GM21576 (cell line): ENCODE results near the gene PHPT1.
A peak's percentile ranks its signal among the peaks of the same experiment; 100 is the strongest.
"Not testable (repeated sequence)": the region's sequence is repeated elsewhere in the genome, so short reads cannot be mapped to it uniquely, and the experiment has no call there.

ENCODE experiments used
- ATAC-seq: cut with Tn5 transposase; IDR thresholded peaks from one replicate; pipeline ENCODE4 v1.9.1; 2021; ENCODE audit warnings: mild to moderate bottlenecking, moderate library complexity; ENCODE audit not compliant: unreplicated experiment

PHPT1 gene

DNA sequence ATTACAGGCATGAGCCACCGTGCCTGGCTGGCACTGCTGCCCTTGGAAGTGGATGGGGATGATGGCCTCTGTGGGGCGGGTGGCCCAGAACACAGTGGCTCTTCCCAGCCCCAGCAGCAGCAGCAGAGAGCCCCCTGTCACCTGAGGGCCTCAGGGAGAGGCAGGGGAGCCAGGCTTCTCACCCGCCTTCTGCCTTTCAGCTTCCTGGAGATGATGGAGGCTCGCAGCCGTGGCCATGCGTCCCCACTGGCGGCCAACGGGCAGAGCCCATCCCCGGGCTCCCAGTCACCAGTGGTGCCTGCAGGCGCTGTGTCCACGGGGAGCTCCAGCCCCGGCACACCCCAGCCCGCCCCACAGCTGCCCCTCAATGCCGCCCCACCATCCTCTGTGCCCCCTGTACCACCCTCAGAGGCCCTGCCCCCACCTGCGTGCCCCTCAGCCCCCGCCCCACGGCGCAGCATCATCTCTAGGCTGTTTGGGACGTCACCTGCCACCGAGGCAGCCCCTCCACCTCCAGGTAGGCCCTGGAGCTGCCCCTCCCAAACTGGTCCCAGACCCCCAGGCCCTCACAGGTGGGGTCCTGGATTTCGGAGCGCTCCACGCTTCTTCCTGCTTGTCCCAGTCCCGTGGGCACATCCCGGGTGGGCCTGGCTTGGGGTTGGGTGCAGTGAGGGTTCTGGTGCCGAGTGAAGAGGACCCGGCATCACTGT lies 11.9 kb upstream of the PHPT1 start:
- ATAC-seq, result no peak

DNA sequence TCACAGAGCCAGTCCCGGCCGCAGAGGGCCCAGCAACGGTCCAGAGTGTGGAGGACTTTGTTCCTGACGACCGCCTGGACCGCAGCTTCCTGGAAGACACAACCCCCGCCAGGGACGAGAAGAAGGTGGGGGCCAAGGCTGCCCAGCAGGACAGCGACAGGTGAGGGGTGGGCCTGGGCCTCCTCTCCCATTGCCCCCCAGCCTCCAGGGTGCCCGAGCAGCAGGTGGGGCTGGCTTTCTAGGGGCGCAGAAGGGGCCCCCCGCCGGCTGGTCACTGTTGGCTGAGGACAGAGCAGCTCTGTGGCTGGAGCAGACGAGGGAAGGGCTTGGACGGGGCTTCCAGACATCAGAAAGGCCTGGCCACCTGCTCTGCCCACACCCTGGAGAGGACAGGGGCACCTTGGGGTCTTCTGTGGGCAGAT lies 11.3 kb upstream of the PHPT1 start:
- ATAC-seq, result not testable (repeated sequence)

DNA sequence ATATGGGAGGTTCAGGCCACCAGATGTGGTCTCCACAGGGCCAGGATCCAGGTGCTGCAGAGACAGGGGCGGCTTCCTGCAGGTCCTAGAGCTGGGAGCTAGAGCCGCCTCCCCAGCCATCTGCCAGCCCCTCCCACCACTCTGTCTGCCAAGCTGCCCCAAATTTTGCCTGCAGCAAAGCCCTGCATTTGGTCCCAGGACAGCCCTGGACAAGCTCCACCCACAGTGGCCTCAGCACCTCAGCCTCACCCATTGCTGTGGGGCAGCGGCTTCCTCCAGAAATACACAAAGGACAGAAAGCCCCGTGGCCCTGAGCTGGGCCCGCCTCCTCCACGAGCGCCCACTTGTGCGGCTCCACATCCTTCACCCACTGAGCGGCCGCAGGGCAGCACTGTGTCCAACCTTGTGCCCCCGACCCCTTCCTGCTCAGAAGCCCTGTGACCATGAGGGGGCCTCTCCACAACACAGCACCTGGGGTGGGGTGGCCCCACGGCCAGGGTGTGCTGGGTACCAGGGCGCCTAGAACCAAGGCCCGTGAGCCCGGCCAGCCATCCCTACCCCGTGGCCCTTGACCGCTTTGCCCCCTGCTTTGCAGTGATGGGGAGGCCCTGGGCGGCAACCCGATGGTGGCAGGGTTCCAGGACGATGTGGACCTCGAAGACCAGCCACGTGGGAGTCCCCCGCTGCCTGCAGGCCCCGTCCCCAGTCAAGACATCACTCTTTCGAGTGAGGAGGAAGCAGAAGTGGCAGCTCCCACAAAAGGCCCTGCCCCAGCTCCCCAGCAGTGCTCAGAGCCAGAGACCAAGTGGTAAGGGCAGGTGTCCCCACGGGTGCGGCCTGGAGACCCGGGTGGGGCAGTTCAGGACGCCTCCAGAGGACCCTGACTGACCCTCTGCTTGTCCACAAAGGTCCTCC lies 10.6 kb upstream of the PHPT1 start:
- no peak for ATAC-seq

DNA sequence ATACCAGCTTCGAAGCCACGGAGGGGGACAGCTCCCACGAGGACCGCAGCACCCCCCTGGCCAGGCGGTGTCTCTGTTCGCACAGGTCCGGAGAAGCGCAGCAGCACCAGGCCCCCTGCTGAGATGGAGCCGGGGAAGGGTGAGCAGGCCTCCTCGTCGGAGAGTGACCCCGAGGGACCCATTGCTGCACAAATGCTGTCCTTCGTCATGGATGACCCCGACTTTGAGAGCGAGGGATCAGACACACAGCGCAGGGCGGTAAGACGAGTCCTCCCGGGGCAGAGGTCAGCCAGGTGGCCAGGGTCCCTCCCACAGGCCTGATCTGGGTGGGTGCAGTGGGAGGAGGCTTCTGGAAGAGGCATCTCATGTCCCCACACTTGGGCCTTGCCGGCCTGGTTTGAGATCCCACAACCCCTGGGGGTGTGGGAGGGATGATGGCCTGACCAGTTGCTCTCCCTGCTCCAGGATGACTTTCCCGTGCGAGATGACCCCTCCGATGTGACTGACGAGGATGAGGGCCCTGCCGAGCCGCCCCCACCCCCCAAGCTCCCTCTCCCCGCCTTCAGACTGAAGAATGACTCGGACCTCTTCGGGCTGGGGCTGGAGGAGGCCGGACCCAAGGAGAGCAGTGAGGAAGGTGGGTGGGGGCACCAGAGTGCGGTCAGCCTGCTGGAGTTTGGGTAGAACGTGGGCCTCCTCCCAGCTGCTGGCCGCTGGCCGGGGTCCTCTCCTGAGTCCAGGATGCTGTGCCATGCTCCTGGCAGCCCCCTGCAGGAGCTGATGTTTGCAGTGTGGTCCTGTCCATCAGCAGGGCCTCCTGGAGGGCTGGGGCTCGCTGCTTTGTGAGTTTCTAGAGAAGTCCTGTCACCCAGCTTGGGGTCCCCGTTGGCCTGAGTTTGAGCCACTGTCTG lies 9.7 kb upstream of the PHPT1 start:
- ATAC-seq, result no peak

DNA sequence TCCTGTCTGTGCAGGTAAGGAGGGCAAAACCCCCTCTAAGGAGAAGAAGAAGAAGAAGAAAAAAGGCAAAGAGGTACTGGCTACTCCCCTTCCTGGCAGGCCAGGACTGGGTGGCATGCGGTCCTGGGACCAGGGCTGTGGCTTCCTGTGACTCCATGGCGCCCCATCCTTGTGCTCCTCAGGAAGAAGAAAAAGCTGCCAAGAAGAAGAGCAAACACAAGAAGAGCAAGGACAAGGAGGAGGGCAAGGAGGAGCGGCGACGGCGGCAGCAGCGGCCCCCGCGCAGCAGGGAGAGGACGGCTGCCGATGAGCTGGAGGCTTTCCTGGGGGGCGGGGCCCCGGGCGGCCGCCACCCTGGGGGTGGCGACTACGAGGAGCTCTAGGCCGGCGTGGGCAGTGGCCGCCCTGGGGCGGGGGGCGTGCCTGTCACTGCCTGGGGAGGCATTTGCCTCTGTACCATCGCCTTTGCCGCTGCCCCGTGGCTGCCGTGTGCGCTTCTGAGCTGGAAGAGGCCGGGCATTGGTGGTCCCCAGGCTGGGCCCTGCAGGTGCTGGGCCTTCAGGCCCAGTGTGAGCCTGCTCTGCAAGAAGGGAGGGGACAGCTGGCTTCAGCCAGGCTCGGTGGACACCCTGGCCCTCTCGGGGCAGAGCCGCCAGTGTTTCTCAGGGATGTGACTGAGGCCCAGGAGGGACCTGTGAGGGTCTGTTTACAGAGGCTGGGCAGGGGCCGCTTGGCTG lies 8.9 kb upstream of the PHPT1 start:
- no peak for ATAC-seq

DNA sequence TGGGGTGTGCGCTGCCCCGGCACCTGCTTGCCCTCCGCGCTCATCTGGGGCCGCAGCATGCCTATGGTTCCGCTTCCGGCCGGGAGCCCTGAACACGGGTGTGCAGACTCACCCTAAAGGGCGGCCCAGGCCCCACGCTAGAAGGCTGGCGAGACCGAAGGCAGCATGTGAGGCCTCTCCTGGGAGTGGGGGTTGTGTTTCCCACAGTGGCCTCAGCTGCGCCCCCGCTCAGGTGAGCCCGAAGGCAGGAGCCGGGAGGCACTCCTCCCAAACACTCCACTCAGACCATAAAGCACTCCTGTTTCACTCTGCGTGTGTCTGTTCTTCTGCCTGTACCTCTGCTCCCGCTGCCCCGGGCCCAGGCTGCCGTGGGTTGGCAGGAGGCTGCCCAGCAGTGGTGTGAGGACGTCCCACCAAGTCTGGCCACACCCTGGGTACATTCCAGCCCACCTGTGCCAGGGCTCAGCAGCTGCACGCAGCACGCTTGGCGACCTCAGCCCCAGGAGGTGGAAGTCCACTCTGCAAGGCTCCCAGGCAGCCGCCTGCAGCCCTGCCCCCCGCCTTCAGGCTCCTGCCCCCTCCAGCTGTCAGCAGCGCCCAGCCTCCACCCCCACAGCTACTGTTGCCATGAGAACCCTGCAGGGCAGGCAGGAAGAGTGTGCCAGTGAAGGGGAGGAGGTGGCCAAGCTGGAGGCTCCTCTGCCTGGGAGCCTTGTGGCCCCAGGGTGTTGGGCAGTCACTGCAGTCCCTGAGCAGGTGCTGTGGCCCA lies 8.1 kb upstream of the PHPT1 start:
- ATAC-seq, result no peak

DNA sequence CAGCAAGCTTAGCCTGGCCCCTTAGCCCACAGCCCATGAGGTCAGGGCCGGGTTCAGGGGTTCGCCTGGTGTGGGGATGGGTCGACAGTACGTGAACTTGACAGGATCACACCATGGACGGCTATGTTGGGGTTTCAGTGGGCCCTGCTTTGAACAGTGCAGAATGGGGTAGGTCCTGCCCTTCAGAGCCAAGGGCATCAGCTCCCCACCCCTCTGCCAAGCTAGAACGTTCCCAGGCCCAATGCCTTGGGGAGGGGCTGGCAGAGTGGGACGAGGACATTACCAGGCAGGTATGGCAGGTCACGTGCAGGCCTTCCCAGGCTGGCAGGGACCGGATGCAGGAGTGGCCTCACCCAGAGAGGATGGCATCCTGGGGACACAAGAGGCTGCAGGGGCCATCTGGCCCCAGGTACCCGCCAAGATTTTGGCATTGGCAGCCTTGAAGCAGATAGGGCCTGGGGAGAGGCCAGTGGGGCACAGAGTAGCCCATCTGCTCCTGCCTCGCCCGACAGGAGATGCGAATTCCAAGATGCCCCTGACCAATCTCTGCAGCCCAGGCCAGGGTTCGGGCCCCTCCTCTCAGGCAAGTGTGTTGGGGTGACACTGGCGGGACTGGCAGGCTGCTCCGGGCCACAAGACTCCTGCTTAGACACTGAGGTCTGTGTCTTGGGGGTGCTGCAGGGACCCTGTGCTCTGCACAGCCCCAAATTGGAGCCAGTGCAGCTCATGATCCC lies 7.4 kb upstream of the PHPT1 start:
- ATAC-seq, result not testable (repeated sequence)

DNA sequence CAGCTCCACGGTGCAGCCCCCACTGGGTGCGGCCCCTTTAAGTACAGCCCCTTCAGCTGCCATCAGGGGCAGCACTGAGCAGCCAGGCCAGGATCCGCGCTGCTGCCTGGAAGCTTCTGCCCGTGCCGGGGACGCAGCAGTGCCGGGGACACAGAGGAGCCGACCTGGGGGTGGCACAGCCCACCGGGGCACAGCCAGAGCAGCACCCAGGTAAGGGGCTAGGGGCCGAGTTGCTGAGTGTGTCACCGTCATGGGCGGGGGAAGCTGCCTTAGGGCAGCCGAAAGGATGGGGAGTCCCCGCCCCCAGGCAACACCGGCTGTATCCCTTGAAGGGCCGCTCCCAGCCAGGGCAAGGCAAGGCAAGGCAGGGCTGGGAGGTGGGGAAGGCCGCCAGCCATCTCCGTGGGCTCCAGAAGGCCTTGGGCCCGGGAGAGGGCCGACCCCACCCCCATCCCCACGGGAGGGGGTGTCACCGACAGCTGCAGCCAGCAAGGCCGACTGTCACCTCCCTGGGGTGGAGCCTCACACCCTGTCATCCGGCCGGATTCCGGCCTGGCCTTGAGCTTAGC lies 6.7 kb upstream of the PHPT1 start, which contains the start of gene AJM1:
Gene AJM1 (plus strand): TSS at position 99 of the 569 bp plus-strand sequence. CDS start 1,937 bp downstream, outside the sequence.
- peak; percentile 60 for ATAC-seq

DNA sequence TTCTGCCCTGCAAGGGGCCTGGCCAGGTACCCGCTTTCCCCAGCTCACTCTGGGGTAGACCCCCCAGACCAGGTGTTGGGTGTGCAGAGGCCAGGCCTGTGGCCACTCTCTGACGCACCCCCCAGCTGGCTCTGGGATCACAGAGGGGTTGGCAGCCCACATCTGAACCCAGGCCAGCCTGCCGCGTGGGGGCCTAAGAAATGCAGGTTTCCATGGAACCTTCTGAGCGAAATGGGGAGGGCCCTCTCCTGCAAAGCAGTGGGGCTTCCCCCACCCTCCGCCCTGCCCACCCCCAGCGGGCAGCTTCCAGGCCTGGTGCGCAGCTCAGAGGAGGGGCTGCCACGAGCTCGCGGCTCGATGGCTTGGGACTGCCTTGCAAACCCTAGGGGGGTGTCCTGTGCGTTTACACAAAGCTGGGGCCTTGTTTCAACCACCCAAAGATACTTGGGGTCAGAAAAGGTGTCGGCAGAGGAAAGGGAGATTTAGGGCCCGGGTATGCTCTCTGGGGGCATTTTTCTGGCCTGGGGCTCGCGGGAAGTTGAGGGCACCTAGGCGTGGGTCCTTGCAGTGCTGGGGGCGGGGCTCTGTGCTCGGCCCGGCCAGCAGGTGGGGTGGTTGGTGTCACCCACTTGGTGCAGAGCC lies 5.9 kb upstream of the PHPT1 start:
- ATAC-seq, result not testable (repeated sequence)

DNA sequence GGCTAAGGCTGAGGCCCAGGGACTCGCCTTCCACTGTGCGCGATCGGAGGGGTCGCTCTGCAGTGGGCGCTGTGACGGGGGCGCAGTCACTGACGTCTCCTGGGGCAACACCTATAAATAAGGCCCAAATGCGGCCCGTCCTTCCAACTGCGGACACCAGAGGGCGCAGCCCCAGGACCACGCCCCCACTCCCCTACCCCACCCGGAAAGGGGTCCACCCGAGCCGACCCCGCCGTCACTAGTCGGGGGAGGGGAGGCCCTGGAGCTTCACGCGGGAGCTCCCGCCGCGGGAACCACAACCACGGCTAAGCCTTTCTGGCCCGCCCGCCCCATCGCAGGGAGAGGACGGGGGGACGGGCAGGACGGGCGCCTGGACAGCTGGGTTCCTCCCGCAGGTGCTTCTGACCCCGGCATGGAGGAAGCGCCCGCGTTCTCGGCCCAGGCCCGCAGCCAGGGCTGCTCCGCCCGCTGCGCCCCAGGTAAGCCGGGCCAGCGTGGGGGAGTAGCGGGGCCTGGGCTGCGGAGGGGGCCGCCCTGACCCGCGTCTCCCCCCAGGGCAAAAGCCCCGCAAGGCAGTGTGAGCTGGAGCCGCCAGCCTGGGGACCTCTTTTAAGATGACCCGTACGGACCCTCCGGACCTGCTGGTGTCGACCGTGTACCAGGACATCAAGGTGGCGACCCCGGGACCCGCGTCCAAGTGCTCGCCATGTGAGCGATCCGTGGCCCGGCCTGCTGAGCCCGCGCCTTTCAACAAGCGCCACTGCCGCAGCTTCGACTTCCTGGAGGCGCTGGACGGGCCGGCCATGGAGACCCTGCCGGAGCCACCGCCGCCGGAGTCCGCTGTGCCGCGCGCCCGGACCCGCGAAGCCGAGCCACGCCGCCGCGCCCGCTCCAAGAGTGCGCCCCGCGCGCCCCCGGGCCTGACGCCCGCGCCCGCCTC lies 5.1 kb upstream of the PHPT1 start:
- not testable (repeated sequence) for ATAC-seq

DNA sequence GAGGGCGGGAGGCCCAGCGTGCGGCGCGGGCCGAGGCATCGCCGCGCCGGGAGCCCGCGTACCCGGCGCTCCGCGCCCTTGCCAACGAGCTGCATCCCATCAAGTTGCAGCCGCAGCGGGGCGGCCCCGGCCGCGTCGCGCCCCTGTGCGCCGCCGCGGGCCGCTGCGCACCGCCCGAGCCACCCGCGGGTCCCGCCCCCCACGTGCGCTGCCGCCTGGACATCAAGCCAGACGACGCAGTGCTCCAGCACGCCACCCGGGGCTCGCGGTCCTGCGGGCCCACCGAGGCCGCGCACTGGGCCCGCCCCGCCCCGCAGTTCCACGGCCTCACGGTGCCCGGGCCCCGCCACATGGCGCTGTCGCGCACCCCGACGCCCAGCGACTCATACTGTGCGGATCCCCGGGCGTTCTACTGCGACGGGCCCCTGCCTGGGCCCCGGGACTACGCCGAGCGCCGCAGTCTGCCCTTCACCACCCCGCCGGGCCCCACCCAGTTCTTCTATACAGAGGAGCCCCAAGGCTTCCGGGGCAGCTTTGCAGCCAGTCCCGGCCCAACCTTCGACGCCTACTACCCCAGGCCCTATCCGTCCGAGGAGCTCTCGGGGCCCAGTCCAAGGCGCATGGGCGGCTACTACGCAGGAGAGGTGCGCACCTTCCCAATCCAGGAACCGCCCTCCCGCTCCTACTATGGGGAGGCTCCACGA lies 4.3 kb upstream of the PHPT1 start:
- no peak for ATAC-seq

DNA sequence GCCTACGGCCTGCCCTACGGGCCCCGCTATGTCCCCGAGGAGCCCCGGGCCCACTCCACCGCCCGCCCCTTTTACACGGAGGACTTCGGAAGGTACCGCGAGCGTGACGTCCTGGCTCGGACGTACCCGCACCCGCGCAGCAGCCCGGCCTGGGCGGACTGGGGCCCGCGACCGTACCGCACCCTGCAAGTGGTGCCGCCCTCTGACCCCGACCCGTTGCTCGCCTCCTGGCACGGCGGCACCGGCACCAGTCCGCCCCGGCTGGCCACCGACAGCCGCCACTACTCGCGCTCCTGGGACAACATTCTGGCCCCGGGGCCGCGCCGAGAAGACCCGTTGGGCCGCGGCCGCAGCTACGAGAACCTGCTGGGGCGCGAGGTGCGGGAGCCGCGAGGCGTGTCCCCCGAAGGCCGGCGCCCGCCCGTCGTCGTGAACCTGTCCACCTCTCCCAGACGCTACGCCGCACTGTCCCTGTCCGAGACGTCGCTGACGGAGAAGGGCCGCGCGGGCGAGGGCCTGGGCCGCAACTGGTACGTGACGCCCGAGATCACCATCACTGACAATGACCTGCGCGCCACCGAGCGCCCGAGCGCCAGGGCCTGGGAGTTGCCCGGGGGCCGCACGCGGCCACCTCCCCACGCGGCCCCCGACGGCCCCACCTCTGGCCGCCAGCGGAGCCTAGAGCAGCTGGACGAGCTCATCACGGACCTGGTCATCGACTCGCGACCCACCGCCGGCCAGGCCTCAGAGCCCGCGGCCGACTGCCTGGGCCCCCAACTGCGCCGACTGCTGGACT lies 3.5 kb upstream of the PHPT1 start:
- no peak for ATAC-seq

DNA sequence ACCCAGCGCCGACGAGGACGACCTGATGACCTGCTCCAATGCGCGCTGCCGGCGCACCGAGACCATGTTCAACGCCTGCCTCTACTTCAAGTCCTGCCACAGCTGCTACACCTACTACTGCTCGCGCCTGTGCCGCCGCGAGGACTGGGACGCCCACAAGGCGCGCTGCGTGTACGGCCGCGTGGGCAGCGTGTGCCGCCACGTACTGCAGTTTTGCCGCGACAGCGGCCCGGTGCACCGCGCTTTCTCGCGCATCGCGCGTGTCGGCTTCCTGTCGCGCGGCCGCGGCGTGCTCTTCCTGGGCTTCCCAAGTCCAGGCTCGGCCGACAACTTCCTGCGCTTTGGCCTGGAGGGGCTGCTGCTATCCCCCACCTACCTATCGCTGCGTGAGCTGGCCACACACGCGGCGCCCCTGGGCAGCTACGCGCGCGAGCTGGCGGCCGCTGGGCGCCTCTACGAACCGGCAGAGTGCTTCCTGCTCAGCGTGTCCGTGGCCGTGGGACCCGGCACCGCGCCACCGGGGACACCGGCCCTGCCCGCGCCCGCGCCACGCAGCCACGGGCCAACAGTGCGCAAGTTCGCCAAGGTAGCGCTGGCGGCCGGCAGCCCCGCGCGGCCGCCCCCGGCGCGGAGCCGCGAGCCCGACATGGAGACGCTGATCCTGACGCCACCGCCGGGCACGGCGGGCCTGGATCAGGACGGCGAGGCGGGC lies 2.7 kb upstream of the PHPT1 start:
- no peak for ATAC-seq

DNA sequence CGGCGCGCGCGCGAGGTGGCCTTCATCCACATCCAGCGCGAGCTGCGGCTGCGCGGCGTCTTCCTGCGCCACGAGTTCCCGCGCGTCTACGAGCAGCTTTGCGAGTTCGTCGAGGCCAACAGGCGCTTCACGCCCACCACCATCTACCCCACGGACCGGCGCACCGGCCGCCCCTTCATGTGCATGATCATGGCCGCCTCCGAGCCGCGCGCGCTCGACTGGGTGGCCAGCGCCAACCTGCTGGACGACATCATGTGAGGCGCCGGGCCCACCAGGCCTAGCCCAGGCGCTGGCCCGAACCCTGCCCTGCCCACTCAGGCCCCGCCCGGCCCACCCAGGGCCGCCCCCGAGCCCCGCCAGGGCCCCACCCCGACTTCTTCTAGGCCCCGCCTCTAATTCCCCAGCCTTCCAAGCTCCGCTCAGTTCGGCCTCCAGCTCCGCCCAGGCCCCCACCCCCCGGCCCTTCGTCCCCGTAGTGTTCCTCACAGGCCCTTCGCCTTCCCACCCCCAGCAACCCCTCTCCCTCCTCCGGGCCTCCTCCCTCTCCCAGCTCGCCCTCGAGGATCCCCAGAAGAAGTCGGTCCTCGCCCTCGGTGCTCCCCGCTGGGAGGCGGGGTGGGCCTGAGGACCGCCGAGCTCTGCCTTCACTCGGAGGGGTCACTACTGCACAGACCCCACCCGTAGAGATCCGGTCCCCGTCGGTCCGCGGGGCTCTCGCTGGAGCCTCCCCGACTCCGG lies 2.0 kb upstream of the PHPT1 start:
- ATAC-seq, result no peak
